ENCODE measurements around the gene PHF12. TPM values are rescaled to one million over a fixed set of nuclear protein-coding genes. Genes with fewer than 3 reads are reported as not detected.

The PHF12 gene
- total RNA-seq, 1 experiment from 2014 or later: 79.1 TPM

- BruUV-seq (replicated peaks): no TSS peak
- no peaks in the 10 kb centered on the region for H3K27me3 ChIP-seq (ENCODE audit: control insufficient read depth, insufficient read depth, low read length)
- no peaks in the 10 kb centered on the region for H3K9me3 ChIP-seq (ENCODE audit: control insufficient read depth, insufficient read depth, low read depth, low read length)
- H3K4me3 ChIP-seq (ENCODE audit: low read depth in 2 of 2, low read length in 2 of 2): no peak overlapping the region
- DNase-seq (ENCODE audit: low read depth, low spot score) (no peak), ATAC-seq (no peak)
- ChIA-PET CTCF (no interaction called here), POLR2A (no interaction called here)
- H3K36me3 ChIP-seq (ENCODE audit: control insufficient read depth, insufficient read depth, low read length): peaks cover 2% of the 10 kb centered on the region; the same call in 1 of the 2 replicates
- TF ChIP-seq SIN3A (IDR thresholded peaks at IDR 0.05; ENCODE audit: borderline replicate concordance, insufficient read depth, low read depth, low read length): no peak
- no peak for TF ChIP-seq CTCF (IDR thresholded peaks at IDR 0.05)
- TF ChIP-seq, protein P1, sequence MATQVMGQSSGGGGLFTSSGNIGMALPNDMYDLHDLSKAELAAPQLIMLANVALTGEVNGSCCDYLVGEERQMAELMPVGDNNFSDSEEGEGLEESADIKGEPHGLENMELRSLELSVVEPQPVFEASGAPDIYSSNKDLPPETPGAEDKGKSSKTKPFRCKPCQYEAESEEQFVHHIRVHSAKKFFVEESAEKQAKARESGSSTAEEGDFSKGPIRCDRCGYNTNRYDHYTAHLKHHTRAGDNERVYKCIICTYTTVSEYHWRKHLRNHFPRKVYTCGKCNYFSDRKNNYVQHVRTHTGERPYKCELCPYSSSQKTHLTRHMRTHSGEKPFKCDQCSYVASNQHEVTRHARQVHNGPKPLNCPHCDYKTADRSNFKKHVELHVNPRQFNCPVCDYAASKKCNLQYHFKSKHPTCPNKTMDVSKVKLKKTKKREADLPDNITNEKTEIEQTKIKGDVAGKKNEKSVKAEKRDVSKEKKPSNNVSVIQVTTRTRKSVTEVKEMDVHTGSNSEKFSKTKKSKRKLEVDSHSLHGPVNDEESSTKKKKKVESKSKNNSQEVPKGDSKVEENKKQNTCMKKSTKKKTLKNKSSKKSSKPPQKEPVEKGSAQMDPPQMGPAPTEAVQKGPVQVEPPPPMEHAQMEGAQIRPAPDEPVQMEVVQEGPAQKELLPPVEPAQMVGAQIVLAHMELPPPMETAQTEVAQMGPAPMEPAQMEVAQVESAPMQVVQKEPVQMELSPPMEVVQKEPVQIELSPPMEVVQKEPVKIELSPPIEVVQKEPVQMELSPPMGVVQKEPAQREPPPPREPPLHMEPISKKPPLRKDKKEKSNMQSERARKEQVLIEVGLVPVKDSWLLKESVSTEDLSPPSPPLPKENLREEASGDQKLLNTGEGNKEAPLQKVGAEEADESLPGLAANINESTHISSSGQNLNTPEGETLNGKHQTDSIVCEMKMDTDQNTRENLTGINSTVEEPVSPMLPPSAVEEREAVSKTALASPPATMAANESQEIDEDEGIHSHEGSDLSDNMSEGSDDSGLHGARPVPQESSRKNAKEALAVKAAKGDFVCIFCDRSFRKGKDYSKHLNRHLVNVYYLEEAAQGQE (IDR thresholded peaks at IDR 0.05; ENCODE audit: insufficient read depth in 1 of 2, low read depth in 2 of 2, low read length in 1 of 2): no peak
- no peak for TF ChIP-seq TCF7L2 (IDR thresholded peaks at IDR 0.05; ENCODE audit: low read depth, low read length)
- TF ChIP-seq POLR2AphosphoS5 (IDR thresholded peaks at IDR 0.05; ENCODE audit: low read depth, low read length): no peak
- intact Hi-C loops (cut with micrococcal nuclease; ENCODE audit: unreplicated experiment): no loop called here
- peaks cover 6% of the 10 kb centered on the region; the same call in 1 of the 2 replicates for H3K4me1 ChIP-seq (ENCODE audit: control insufficient read depth, insufficient read depth, low read length)
- in situ Hi-C loops (cut with HindIII; ENCODE audit: low pct_unique_long_range_greater_than_20kb, low sequenced_read_pairs): no loop called here
- H3K27ac ChIP-seq (ENCODE audit: low read length): no peak overlapping the region
These were observed 4.1 kb upstream of the PHF12 start for GRCh38 chr17:28955408-28955807.

- DNase-seq (ENCODE audit: low read depth, low spot score): no peak
- ChIA-PET POLR2A (no interaction called here), CTCF (no interaction called here)
- no TSS peak for BruUV-seq (replicated peaks)
- TF ChIP-seq SIN3A (IDR thresholded peaks at IDR 0.05; ENCODE audit: borderline replicate concordance, insufficient read depth, low read depth, low read length) (no peak), TCF7L2 (IDR thresholded peaks at IDR 0.05; ENCODE audit: low read depth, low read length) (no peak), POLR2AphosphoS5 (IDR thresholded peaks at IDR 0.05; ENCODE audit: low read depth, low read length) (no peak), CTCF (IDR thresholded peaks at IDR 0.05) (no peak)
- TF ChIP-seq, protein P1 (IDR thresholded peaks at IDR 0.05; ENCODE audit: insufficient read depth in 1 of 2, low read depth in 2 of 2, low read length in 1 of 2): no peak
- Histone ChIP-seq H3K4me3 (ENCODE audit: low read depth in 2 of 2, low read length in 2 of 2) (no peak overlapping the region), H3K4me1 (ENCODE audit: control insufficient read depth, insufficient read depth, low read length) (peaks cover 6% of the 10 kb centered on the region; the same call in 1 of the 2 replicates), H3K9me3 (ENCODE audit: control insufficient read depth, insufficient read depth, low read depth, low read length) (no peaks in the 10 kb centered on the region), H3K27ac (ENCODE audit: low read length) (no peak overlapping the region), H3K36me3 (ENCODE audit: control insufficient read depth, insufficient read depth, low read length) (peaks cover 2% of the 10 kb centered on the region; the same call in 1 of the 2 replicates), H3K27me3 (ENCODE audit: control insufficient read depth, insufficient read depth, low read length) (no peaks in the 10 kb centered on the region)
- no peak for ATAC-seq
- intact Hi-C loops (cut with micrococcal nuclease; ENCODE audit: unreplicated experiment) (loop anchor here (5.0 kb wide), 1 partner anchor 228 kb away; the partner anchor contains the start of genes NEK8 and TLCD1), in situ Hi-C loops (cut with HindIII; ENCODE audit: low pct_unique_long_range_greater_than_20kb, low sequenced_read_pairs) (no loop called here)
These were observed 3.6 kb upstream of the PHF12 start for GRCh38 chr17:28954886-28955285.
